Spleen (tissue), 11 donors: ENCODE measurements around the gene DBNDD1. TPM values are rescaled to one million over a fixed set of nuclear protein-coding genes. Genes with fewer than 3 reads are reported as not detected.

Experiments used
- DNase-seq: peaks from one replicate; pipeline ENCODE4 v3.0.0-alpha.2; 2020
- H3K27ac ChIP-seq, 8 donors: fragments of 200-600 bp; sonication (generic) in 7 of 8; 1 replicate in 4 of 8; 2 replicates in 4 of 8; pipeline versions ENCODE4 v1.5.0 to v1.8.0; 2016 to 2021; ENCODE audit warnings: inconsistent platforms in 4 of 8, mild to moderate bottlenecking in 4 of 8, moderate library complexity in 1 of 8
- H3K27me3 ChIP-seq, 7 donors: fragments of 200-600 bp; sonication (generic) in 6 of 7; replicated peaks in 1 of 7; 1 replicate in 4 of 7; 2 replicates in 3 of 7; pipeline versions ENCODE4 v1.5.0 to v1.8.0; 2016 to 2021; ENCODE audit warnings: inconsistent platforms in 3 of 7, mild to moderate bottlenecking in 1 of 7
- H3K36me3 ChIP-seq, 6 donors: fragments of 200-600 bp; sonication (generic) in 5 of 6; 1 replicate in 4 of 6; 2 replicates in 2 of 6; pipeline versions ENCODE4 v1.5.0 to v1.8.0; 2016 to 2021; ENCODE audit warnings: inconsistent platforms in 2 of 6
- H3K4me1 ChIP-seq, 6 donors: fragments of 200-600 bp; sonication (generic) in 5 of 6; 1 replicate in 3 of 6; 2 replicates in 3 of 6; pipeline versions ENCODE4 v1.5.0 to v1.8.0; 2016 to 2021; ENCODE audit warnings: inconsistent platforms in 3 of 6
- H3K4me3 ChIP-seq, 8 donors: fragments of 200-600 bp; sonication (generic) in 7 of 8; 1 replicate in 4 of 8; 2 replicates in 4 of 8; pipeline versions ENCODE4 v1.5.0 to v1.8.0; 2016 to 2021; ENCODE audit warnings: inconsistent platforms in 4 of 8, mild to moderate bottlenecking in 4 of 8, moderate library complexity in 2 of 8
- H3K9me3 ChIP-seq, 8 donors: fragments of 200-600 bp; sonication (generic) in 7 of 8; 1 replicate in 4 of 8; 2 replicates in 4 of 8; pipeline versions ENCODE4 v1.5.0 to v1.8.0; 2016 to 2021; ENCODE audit warnings: inconsistent platforms in 4 of 8
- POLR2A ChIP-seq, 3 donors: fragments of 450-650 bp; IDR thresholded peaks; one replicate each; pipeline ENCODE4 v1.5.1; 2017; ENCODE audit warnings: antibody characterized with exemption in 3 of 3, mild to moderate bottlenecking in 1 of 3
- POLR2AphosphoS5 ChIP-seq, 3 donors: sonication (generic); formaldehyde crosslinking; IDR thresholded peaks; one replicate each; pipeline ENCODE4 v1.5.1; 2017; ENCODE audit warnings: antibody characterized with exemption in 3 of 3
- WGBS, 5 donors: extraction: QIAGEN DNeasy Blood & Tissue Kit in 3 of 5; methylation state at CpG; one replicate each; pipeline versions ENCODE4 v1.1.5 to v1.1.7; 2013 to 2018; 5-methylcytosine and 5-hydroxymethylcytosine counted together
- intact Hi-C: fragments of 100-400 bp; cut with DNase I; formaldehyde crosslinking; loops from one replicate; pipeline ENCODE4 v1.15.0; 2023; ENCODE audit warnings: low total_unique reads
- polyA plus RNA-seq, 3 donors: library from polyadenylated mRNA; stranded (reverse); fragments of 200-250 nt; gene quantifications; one replicate each; pipeline ENCODE4 v1.2.1, GENCODE V29; 2013
- total RNA-seq, 7 donors: library from RNA; depleted of rRNA in 3 of 7; stranded (reverse); fragments of >200 nt in 3 of 7; fragmentation: NEBNext Ultra II Directional in 4 of 7; extraction: Animal tissue kit (Norgen Biotek cat#: 25700) in 4 of 7; gene quantifications; one replicate each; pipeline versions ENCODE4 v1.1.0 to v1.2.1, GENCODE V29; 2016 to 2021
- TF ChIP-seq, protein P1 (sequence below), 11 experiments: fragments of 200-600 bp in 7 of 11; fragments of 450-650 bp in 4 of 11; sonication (generic) in 4 of 11; IDR thresholded peaks in 8 of 11; conservative IDR thresholded peaks in 3 of 11; 1 replicate in 7 of 11; 2 replicates in 4 of 11; pipeline versions ENCODE4 v1.4.0 to v1.8.0; 2016 to 2021; ENCODE audit warnings: antibody characterized with exemption in 11 of 11, inconsistent platforms in 4 of 11, mild to moderate bottlenecking in 1 of 11
- donor health status: healthy with polysubstance abuse.
- donor health status: DM: no; HTN: no; CAD: no; lungs with moderate emphysema.
- donor health status: DM: no; HTN: no; CAD: no.
- donor health status: Bipolar disorder and iron deficiency.
- donor health status: healthy.
- donor health status: DM: no; HTN: no; CAD: no.
- donor health status: DM: yes; HTN: yes; CAD: no.

Gene DBNDD1
- total and polyA plus RNA-seq, 10 donors, result 0.66 to 3.7 (median 1.7) TPM

GRCh38 chr16:90033387-90033786, 14.1 kb upstream of the DBNDD1 start:
- no peak for DNase-seq

DNA sequence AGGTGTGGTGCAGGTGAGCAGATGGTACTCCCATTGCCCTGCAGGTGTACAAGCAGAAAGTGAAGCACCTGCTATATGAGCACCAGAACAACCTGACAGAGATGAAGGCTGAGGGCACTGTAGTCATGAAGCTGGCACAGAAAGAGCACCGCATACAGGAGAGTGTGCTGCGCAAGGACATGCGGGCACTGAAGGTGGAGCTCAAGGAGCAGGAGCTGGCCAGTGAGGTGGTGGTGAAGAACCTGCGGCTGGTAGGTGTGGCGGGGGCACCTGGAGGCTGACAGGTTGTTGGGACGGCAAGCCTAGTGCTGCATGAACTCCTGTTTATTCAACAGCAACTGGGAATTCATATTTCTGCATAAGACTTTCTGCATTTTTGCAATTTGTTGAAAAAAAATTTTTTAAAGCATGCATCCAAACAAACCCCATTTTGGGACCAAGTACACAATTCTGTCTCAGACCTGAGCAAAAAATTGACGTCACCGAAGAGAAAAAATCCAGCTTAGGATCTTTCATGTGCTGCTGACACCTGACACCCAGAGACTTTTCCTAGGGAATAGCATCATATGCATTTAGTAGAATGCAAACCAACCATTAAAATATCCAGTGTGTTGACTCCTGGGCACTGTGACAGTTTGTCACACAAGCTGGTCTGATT, 13.5 kb upstream of the DBNDD1 start:
- no peaks in the 10 kb centered on the region for H3K4me1 ChIP-seq
- TF ChIP-seq, protein P1, sequence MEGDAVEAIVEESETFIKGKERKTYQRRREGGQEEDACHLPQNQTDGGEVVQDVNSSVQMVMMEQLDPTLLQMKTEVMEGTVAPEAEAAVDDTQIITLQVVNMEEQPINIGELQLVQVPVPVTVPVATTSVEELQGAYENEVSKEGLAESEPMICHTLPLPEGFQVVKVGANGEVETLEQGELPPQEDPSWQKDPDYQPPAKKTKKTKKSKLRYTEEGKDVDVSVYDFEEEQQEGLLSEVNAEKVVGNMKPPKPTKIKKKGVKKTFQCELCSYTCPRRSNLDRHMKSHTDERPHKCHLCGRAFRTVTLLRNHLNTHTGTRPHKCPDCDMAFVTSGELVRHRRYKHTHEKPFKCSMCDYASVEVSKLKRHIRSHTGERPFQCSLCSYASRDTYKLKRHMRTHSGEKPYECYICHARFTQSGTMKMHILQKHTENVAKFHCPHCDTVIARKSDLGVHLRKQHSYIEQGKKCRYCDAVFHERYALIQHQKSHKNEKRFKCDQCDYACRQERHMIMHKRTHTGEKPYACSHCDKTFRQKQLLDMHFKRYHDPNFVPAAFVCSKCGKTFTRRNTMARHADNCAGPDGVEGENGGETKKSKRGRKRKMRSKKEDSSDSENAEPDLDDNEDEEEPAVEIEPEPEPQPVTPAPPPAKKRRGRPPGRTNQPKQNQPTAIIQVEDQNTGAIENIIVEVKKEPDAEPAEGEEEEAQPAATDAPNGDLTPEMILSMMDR (IDR thresholded peaks at IDR 0.05 in 8 of 11, conservative IDR thresholded peaks at IDR 0.05 in 3 of 11), result no peak
- TF ChIP-seq POLR2AphosphoS5 (IDR thresholded peaks at IDR 0.05), result no peak
- TF ChIP-seq POLR2A (IDR thresholded peaks at IDR 0.05), result no peak
- 85 to 92% (median 88%) methylated on average over 8 of the region's 8 CpGs for WGBS, 5 donors
- H3K27ac ChIP-seq, result no peak overlapping the region
- DNase-seq, result no peak
- intact Hi-C loops, result no loop called here
- H3K27me3 ChIP-seq, result no peaks in the 10 kb centered on the region
- H3K9me3 ChIP-seq, result no peaks in the 10 kb centered on the region
- H3K4me3 ChIP-seq, result no peak overlapping the region
- peaks cover 0 to 64% (median 25%) of the 10 kb centered on the region in 6 donors for H3K36me3 ChIP-seq

More at GRCh38 chr16:90033387-90033786, 14.1 kb upstream of the DBNDD1 start:
- intact Hi-C loops, result no loop called here
- TF ChIP-seq, protein P1 (IDR thresholded peaks at IDR 0.05 in 8 of 11, conservative IDR thresholded peaks at IDR 0.05 in 3 of 11), result no peak
- TF ChIP-seq POLR2A (IDR thresholded peaks at IDR 0.05) (no peak), POLR2AphosphoS5 (IDR thresholded peaks at IDR 0.05) (no peak)
- Histone ChIP-seq H3K36me3 (peaks cover 0 to 70% (median 28%) of the 10 kb centered on the region in 6 donors), H3K9me3 (no peaks in the 10 kb centered on the region), H3K4me1 (no peaks in the 10 kb centered on the region), H3K27me3 (no peaks in the 10 kb centered on the region), H3K4me3 (no peak overlapping the region), H3K27ac (no peak overlapping the region)
- 85 to 93% (median 90%) methylated on average over 4 of the region's 4 CpGs for WGBS, 5 donors

DNA sequence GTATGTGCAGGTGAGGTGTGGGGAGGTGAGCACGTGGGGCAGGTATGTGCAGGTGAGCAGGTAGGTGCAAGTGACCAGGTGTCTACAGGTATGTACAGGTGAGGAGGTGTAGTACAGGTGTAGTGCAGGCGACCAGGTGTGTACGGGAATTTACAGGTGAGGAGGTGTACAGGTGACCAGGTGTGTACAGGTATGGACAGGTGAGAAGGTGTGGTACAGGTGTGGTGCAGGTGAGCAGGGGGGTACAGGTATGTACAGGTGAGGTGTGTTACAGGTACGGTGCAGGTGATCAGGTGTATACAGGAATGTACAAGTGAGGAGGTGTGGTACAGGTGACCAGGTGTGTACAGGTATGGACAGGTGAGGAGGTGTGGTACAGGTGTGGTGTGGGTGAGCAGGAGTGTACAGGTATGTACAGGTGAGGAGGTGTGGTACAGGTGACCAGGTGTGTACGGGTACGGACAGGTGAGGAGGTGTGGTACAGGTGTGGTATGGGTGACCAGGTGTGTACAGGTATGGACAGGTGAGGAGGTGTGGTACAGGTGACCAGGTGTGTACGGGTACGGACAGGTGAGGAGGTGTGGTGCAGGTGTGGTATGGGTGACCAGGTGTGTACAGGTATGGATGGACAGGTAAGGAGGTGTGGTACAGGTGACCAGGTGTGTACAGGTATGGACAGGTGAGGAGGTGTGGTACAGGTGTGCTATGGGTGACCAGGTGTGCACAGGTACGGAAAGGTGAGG, 12.8 kb upstream of the DBNDD1 start:
- no peak overlapping the region for H3K27ac ChIP-seq
- DNase-seq, result no peak
- H3K27me3 ChIP-seq, result no peaks in the 10 kb centered on the region
- WGBS, 5 donors, result 83 to 93% (median 88%) methylated on average over 9 of the region's 9 CpGs
- intact Hi-C loops, result no loop called here
- no peaks in the 10 kb centered on the region for H3K9me3 ChIP-seq
- H3K4me1 ChIP-seq, result no peaks in the 10 kb centered on the region
- peaks cover 0 to 60% (median 18%) of the 10 kb centered on the region in 6 donors for H3K36me3 ChIP-seq
- no peak overlapping the region for H3K4me3 ChIP-seq
- TF ChIP-seq, protein P1 (IDR thresholded peaks at IDR 0.05 in 8 of 11, conservative IDR thresholded peaks at IDR 0.05 in 3 of 11), result no peak
- TF ChIP-seq POLR2A (IDR thresholded peaks at IDR 0.05) (no peak), POLR2AphosphoS5 (IDR thresholded peaks at IDR 0.05) (no peak)
